HG03060 (cell line): ENCODE results near the gene LYPLAL1.
"Not testable (repeated sequence)": the region's sequence is repeated elsewhere in the genome, so short reads cannot be mapped to it uniquely, and the experiment has no call there.

Experiments
- ATAC-seq: cut with Tn5 transposase; IDR thresholded peaks from one replicate; pipeline ENCODE4 v1.9.1; 2021; ENCODE audit warnings: low read depth, moderate number of reproducible peaks; ENCODE audit not compliant: unreplicated experiment

The LYPLAL1 gene

DNA sequence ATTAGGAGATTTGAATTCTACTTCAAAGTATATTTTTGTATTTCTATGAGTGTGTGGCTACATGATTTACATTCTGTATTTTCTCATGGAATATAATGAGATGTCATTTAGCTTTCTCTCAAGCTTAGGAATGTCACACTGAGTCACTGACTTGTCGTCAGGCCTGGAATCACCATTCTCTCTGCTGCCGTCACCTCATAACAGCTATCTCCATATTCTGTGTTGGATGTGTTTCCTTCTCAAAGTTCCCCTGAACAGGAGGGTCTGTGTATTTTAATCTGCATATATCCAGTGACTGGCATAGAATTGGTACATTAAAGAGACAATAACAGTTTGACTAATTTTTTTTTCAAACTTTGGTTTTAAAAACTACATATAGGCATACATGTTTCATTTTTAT is 35.9 kb downstream of the LYPLAL1 start:
- no peak for ATAC-seq

- no peak for ATAC-seq
Observed at GRCh38 chr1:219210067-219210466, 36.4 kb downstream of the LYPLAL1 start.

GRCh38 chr1:219215477-219215876 is 41.8 kb downstream of the LYPLAL1 start:
- ATAC-seq, result no peak

GRCh38 chr1:219220945-219221344 is 47.3 kb downstream of the LYPLAL1 start:
- ATAC-seq, result peak; percentile 73

DNA sequence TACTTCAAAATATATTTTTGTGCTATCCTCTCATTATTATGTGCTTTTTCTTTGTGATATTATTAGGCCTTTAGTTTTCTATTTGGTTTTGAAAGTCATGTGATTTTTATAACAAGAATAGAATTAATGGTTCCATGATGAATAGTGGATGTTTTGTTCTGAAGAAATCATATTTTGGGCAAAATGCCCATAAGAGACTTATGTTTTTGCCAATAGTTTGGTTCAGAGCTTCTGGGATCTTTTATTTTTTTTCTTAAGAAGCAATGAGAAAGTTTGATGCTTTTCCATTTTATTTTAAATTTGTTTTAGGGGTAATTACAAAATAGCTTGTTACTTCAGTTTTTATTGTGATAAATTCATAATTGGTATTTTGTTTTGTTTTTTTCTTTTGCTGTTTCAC is 49.8 kb downstream of the LYPLAL1 start:
- no peak for ATAC-seq

DNA sequence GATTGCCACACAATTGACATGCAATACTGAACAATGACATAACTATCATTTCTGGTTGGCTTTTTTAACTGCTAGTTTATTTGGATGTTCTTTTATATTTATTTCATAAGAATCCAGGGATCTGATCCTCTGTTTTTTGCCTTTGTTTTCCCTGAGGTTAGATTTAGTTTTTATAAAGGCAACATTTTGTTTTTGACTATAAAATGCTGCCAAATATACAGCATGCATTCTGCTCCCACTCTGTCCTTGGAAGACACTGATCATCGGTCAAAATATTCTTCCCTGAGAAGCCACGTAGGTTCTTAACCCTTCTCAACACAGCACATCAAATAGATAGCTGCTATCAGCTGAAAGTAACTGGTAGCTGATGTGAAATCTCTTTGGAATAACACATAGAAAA is 52.5 kb downstream of the LYPLAL1 start:
- no peak for ATAC-seq

DNA sequence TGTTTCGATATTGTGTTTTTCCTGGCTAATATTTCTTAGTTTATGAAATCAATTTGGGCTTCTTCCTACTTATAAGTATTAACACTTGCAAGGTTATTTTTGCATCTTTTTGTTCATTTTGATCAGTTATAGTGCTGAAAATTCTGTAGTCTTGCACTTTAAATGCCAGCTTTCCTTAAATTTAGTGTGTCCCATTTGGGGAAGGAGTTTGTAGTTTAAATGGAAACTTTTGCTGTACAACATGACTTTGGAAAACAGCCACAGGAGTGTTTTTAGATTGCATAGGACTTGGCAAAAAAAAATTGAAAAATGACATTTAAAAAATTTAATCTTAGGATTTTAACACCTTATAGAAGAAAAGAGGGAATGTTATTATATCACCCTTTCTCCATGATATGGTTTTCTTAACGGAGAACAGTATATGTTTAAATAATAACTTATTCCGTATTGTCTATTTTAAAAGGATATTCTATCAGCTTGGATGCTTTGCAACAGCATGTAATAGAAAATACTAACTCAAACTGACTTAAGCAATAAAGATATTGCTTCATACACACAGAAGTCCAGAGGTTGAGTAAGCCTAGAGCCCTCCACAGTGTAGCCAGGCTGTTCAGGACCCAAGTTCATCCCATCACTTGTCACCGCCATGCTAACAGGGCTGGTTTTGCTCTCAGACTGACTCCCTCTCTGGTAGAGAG is 53.8 kb downstream of the LYPLAL1 start:
- ATAC-seq, result no peak

DNA sequence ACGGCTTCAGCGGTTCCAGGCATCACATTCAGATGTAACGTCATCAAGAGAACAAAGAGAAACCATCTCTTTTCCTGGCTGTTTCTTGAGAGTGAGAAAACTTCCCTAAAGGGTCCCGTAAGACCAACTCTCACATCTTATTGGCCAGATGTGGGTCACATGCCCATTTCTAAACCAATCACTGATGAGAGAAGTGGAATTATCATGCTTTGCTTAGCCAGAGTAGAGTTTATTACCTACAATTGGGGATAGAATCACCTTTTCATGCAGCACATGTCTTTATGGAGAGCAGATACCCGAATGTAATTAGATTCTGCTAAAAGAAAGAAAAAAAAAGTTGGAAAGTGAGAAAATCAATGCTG is 54.4 kb downstream of the LYPLAL1 start:
- no peak for ATAC-seq

GRCh38 chr1:219232890-219233289 is 59.2 kb downstream of the LYPLAL1 start:
- no peak for ATAC-seq

DNA sequence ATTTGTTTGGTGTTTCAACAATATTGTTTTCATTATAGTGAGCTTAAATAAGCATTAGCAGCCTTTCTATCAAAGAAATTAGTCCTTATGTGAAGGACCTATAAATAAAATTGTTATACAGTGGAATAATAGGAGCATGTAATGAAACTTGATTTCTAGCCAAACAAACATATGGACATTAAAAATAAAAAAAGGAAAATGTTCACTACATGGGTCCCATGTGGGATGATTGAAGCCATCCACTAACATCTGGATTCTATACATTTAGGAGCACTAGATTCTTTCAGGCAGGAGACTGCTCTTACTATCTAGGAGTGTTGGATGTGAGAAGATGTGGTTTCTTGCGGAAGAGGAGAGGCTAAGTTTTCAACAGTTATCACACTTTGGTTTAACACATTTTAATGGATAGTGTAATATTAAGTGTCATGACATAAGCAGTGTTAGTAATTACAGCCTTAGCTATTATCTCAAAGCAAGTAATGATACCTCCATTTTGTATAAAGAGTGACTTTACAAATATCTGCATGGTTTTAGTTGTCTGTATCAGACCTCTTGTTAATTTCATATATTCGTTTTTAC is 62.3 kb downstream of the LYPLAL1 start:
- ATAC-seq, result no peak

GRCh38 chr1:219236933-219237610 is 63.4 kb downstream of the LYPLAL1 start:
- ATAC-seq, result no peak

- ATAC-seq, result no peak
Observed at GRCh38 chr1:219239518-219239917, 65.8 kb downstream of the LYPLAL1 start.

DNA sequence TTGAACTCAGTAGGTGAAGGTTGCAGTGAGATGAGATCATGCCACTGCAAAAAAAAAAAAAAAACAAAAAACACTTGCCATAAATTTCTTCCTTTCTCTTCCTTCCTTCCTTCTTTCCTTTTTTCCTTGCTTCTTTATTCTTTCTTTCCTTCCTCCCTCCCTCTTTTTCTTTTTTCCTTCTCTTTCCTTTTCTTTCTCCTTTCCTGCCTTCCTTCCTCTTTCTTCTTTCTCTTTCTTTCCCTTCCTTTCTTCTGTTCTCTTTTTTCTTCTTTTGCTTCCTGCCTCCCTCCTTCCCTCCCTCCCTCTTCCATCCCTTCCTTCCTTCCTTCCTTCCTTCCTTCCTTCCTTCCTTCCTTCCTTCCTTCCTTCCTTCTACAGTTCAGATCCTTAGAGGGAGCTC is 71.2 kb downstream of the LYPLAL1 start:
- no peak for ATAC-seq

GRCh38 chr1:219247441-219247840 is 73.8 kb downstream of the LYPLAL1 start:
- no peak for ATAC-seq

- ATAC-seq, result not testable (repeated sequence)
Observed at GRCh38 chr1:219250468-219250867, 76.8 kb downstream of the LYPLAL1 start.

DNA sequence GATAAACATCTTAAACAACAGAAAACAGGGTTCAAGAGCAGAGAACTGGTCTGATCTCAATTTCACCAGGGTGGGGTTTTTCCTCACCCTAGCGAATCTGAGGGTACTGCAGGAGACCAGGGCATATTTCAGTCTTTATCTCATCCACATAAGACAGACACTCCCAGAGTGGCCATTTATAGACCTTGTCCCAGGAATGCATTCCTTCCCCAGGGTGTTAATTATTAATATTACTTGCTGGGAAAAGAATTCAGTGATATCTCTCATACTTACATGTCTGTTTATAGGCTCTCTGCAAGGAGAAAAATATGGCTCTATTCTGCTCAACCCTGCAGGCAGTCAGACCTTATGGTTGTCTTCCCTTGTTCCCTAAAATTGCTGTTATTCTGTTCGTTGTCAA is 84.1 kb downstream of the LYPLAL1 start:
- ATAC-seq, result no peak

- ATAC-seq, result no peak
Observed at GRCh38 chr1:219261454-219261853, 87.8 kb downstream of the LYPLAL1 start.
